B cell (primary cell): ENCODE measurements around the gene NIPBL. TPM values are rescaled to one million over a fixed set of nuclear protein-coding genes. Genes with fewer than 3 reads are reported as not detected.

Experiments used
- ATAC-seq: fragments of 200-7000 bp; cut with Tn5 transposase; one replicate; pipeline ENCODE4 v1.10.0; 2021; ENCODE audit warnings: low read depth, mild to moderate bottlenecking, moderate number of reproducible peaks, moderate library complexity
- CTCF ChIA-PET: fragments of 350-600 bp; sonication (Branson Sonifier 250); formaldehyde crosslinking; loops from one replicate; lab custom pipeline; 2021; ENCODE audit warnings: antibody characterized with exemption, inconsistent platforms; lab: Charles Lee
- POLR2A ChIA-PET: fragments of 350-600 bp; sonication (Branson Sonifier 250); formaldehyde crosslinking; loops from one replicate; lab custom pipeline; 2021; ENCODE audit warnings: antibody characterized with exemption; lab: Charles Lee
- DNase-seq: peaks from one replicate; pipeline ENCODE4 v3.0.0; 2013
- H2AFZ ChIP-seq: 2 replicates; pipeline ENCODE4 v1.6.1; 2012; ENCODE audit warnings: mild to moderate bottlenecking, low read depth, low read length; ENCODE audit not compliant: insufficient read depth, poor library complexity, severe bottlenecking
- H3K27ac ChIP-seq, 2 donors: 1 replicate in 1 of 2; 2 replicates in 1 of 2; pipeline ENCODE4 v1.5.1; 2012 to 2013; ENCODE audit warnings: low read length in 2 of 2, mild to moderate bottlenecking in 2 of 2, moderate library complexity in 1 of 2
- H3K27me3 ChIP-seq, 4 experiments: fragments of 200-600 bp in 1 of 4; sonication (generic) in 1 of 4; replicated peaks in 1 of 4; 1 replicate in 2 of 4; 2 replicates in 2 of 4; pipeline versions ENCODE4 v1.6.1 to v1.7.0; 2013 to 2016; ENCODE audit warnings: low read length in 3 of 4, mild to moderate bottlenecking in 2 of 4, mixed read lengths in 1 of 4, moderate library complexity in 1 of 4; ENCODE audit not compliant: insufficient read depth in 4 of 4, control insufficient read depth in 3 of 4; ENCODE audit errors: control extremely low read depth in 1 of 4
- H3K36me3 ChIP-seq, 2 experiments: replicated peaks in 1 of 2; 1 replicate in 1 of 2; 2 replicates in 1 of 2; pipeline versions ENCODE4 v1.6.1 to v1.7.1; 2013; ENCODE audit warnings: low read length in 1 of 2; ENCODE audit not compliant: insufficient read depth in 2 of 2, control insufficient read depth in 1 of 2; ENCODE audit errors: control extremely low read depth in 1 of 2, extremely low read depth in 1 of 2
- H3K4me1 ChIP-seq, 2 donors: fragments of 200-600 bp in 1 of 2; sonication (generic) in 1 of 2; 1 replicate in 1 of 2; 2 replicates in 1 of 2; pipeline versions ENCODE4 v1.5.1 to v1.6.1; 2013 to 2017; ENCODE audit warnings: low read length in 2 of 2; ENCODE audit not compliant: control insufficient read depth in 2 of 2, insufficient read depth in 2 of 2
- H3K4me2 ChIP-seq: replicated peaks from 2 replicates; pipeline ENCODE3; 2012; ENCODE audit warnings: mild to moderate bottlenecking, low read depth, low read length; ENCODE audit not compliant: poor library complexity, severe bottlenecking
- H3K4me3 ChIP-seq, 5 experiments: fragments of 200-600 bp in 1 of 5; sonication (generic) in 1 of 5; 1 replicate in 3 of 5; 2 replicates in 2 of 5; pipeline versions ENCODE4 v1.5.1 to v1.7.0; 2011 to 2016; ENCODE audit warnings: low read length in 4 of 5, mild to moderate bottlenecking in 4 of 5, low read depth in 2 of 5, control low read depth in 1 of 5, moderate library complexity in 1 of 5; ENCODE audit not compliant: insufficient read depth in 1 of 5; ENCODE audit errors: control extremely low read depth in 1 of 5, extremely low read depth in 1 of 5
- H3K79me2 ChIP-seq: fragments of 200-600 bp; sonication (generic); one replicate; pipeline ENCODE4 v1.6.0; 2016; ENCODE audit warnings: low read length; ENCODE audit not compliant: control insufficient read depth, insufficient read depth
- H3K9ac ChIP-seq: fragments of 200-600 bp; sonication (generic); 2 replicates; pipeline ENCODE4 v1.6.1; 2017; ENCODE audit warnings: mild to moderate bottlenecking, low read length, moderate library complexity
- H3K9me3 ChIP-seq, 3 donors: one replicate each; pipeline versions ENCODE4 v1.6.1 to v1.7.1; 2013; ENCODE audit warnings: low read length in 2 of 3; ENCODE audit not compliant: control insufficient read depth in 2 of 3, insufficient read depth in 1 of 3; ENCODE audit errors: control extremely low read depth in 1 of 3
- H4K20me1 ChIP-seq: 2 replicates; pipeline ENCODE4 v1.6.0; 2012; ENCODE audit warnings: mild to moderate bottlenecking, low read length; ENCODE audit not compliant: insufficient read depth, control insufficient read depth, poor library complexity, severe bottlenecking
- H3K27ac Mint-ChIP-seq: one replicate; pipeline ENCODE4 v1.8.0; 2021; ENCODE audit warnings: mixed read lengths
- H3K27me3 Mint-ChIP-seq: one replicate; pipeline ENCODE4 v1.8.0; 2021; ENCODE audit warnings: mixed read lengths
- H3K4me1 Mint-ChIP-seq: one replicate; pipeline ENCODE4 v1.8.0; 2021; ENCODE audit warnings: mixed read lengths
- H3K4me3 Mint-ChIP-seq: one replicate; pipeline ENCODE4 v1.8.0; 2021; ENCODE audit warnings: mixed read lengths
- H3K9me3 Mint-ChIP-seq: one replicate; pipeline ENCODE4 v1.8.0; 2022; ENCODE audit warnings: mixed read lengths; ENCODE audit not compliant: insufficient read depth
- CTCF ChIP-seq: fragments of 200-600 bp; IDR thresholded peaks from one replicate; pipeline ENCODE4 v1.8.0; 2022; ENCODE audit warnings: antibody characterized with exemption, mild to moderate bottlenecking
- EZH2 ChIP-seq: IDR thresholded peaks from 2 replicates; pipeline ENCODE4 v1.6.1; 2012; ENCODE audit warnings: borderline replicate concordance, low read depth, mild to moderate bottlenecking, moderate library complexity, low read length; ENCODE audit not compliant: insufficient read depth, poor library complexity, severe bottlenecking
- WGBS: methylation state at CpG from one replicate; pipeline ENCODE4 v1.1.5; 2013; ENCODE audit warnings: missing lambda C conversion rate; ENCODE audit not compliant: insufficient coverage; 5-methylcytosine and 5-hydroxymethylcytosine counted together
- intact Hi-C: fragments of 100-400 bp; cut with micrococcal nuclease; formaldehyde crosslinking; loops from one replicate; pipeline ENCODE4 v1.10.0; 2022
- polyA plus RNA-seq: library from polyadenylated mRNA; depleted of rRNA; stranded (reverse); fragments of >200 nt; gene quantifications from 2 replicates; pipeline ENCODE4 v1.2.3, GENCODE V29; 2012
- total RNA-seq, 2 donors: library from RNA; stranded (reverse); fragments of 120-200 nt in 1 of 2; gene quantifications; 1 replicate in 1 of 2; 2 replicates in 1 of 2; pipeline versions ENCODE4 v1.2.3 to v1.2.4, GENCODE V29; 2013 to 2022

NIPBL gene
- total and polyA plus RNA-seq, 2 donors (not counting 1 experiment from before 2014, with no cell fraction given) = 24.7 to 112 TPM

GRCh38 chr5:36876965-36877666 is 547 bp downstream of the NIPBL start:
- Histone ChIP-seq H3K4me2 (peak overlapping the region; percentile 78), H3K79me2 (peaks cover 85% of the 10 kb centered on the region), H3K27me3 (no peaks in the 10 kb centered on the region), H3K4me3 (peak overlapping the region; percentile 85 to 98 (median 94)), H2AFZ (peak overlapping the region; percentile 85), H3K9me3 (no peaks in the 10 kb centered on the region), H3K4me1 (peaks cover 19 to 53% of the 10 kb centered on the region in 2 donors), H3K9ac (peak overlapping the region; percentile 98), H4K20me1 (peaks cover 33% of the 10 kb centered on the region), H3K36me3 (no peaks in the 10 kb centered on the region), H3K27ac (peak overlapping the region; percentile 96 to 98)
- under 1% methylated on average over 45 of the region's 57 CpGs for WGBS
- Mint-ChIP-seq H3K4me1 (peaks cover 46% of the 10 kb centered on the region), H3K9me3 (no peaks in the 10 kb centered on the region), H3K27me3 (no peaks in the 10 kb centered on the region), H3K4me3 (peak overlapping the region; percentile 91), H3K27ac (peak overlapping the region; percentile 95)
- DNase-seq (peak; percentile 86), ATAC-seq (peak; percentile 26)
- CTCF ChIA-PET = interaction anchor here (0.9 to 4.8 kb wide), 13 partner anchors 9 to 187 kb away, joined by 3 to 24 read pairs (median 5); no protein-coding TSS in a partner anchor
- TF ChIP-seq CTCF = no peak
- no peak for TF ChIP-seq EZH2
- intact Hi-C loops = loop anchor here (1.0 to 2.0 kb wide), 3 partner anchors 68 to 725 kb away; partner anchors contain the start of genes NUP155 and SKP2
- POLR2A ChIA-PET = interaction anchor here (0.5 to 2.6 kb wide), 4 partner anchors 9 to 635 kb away, joined by 3 to 15 read pairs (median 5); partner anchors contain the start of genes NADK2 and NUP155
